ENCODE measurements around the gene CNTFR. TPM values are rescaled to one million over a fixed set of nuclear protein-coding genes. Genes with fewer than 3 reads are reported as not detected.

The CNTFR gene
- total and polyA plus RNA-seq, 2 of the 8 experiments (the other 6 are each of a cell fraction or from before 2014, with no cell fraction given) = 1.2 to 4.2 TPM

GRCh38 chr9:34620061-34620994 lies 30.8 kb upstream of the CNTFR start, which contains the start of gene DCTN3:
Gene DCTN3 (minus strand): TSS chr9:34620495. CDS start chr9:34620464, 31 bp downstream.
- Histone ChIP-seq H3K4me2 (ENCODE audit: insufficient read depth in 1 of 2, low read depth in 2 of 2, low read length in 2 of 2) (peak within 1 kb of the TSS; percentile 76 to 86), H3K27me3 (replicated peaks in 1 of 4; ENCODE audit: control insufficient read depth in 3 of 4, extremely low read depth in 1 of 4, insufficient read depth in 3 of 4, low read length in 3 of 4) (peaks cover 17 to 37% (median 35%) of the 10 kb centered on the region in 4 experiments), H3K27ac (ENCODE audit: low read depth, low read length) (no peak within 1 kb of the TSS), H2AK5ac (ENCODE audit: low read depth, low read length) (no peak within 1 kb of the TSS), H3K79me2 (ENCODE audit: control insufficient read depth in 1 of 2, insufficient read depth in 2 of 2, low read length in 2 of 2) (no peaks in the 10 kb centered on the region), H3K9me3 (ENCODE audit: insufficient read depth in 2 of 2, low read depth in 1 of 2, low read length in 1 of 2) (no peaks in the 10 kb centered on the region), H3K4me1 (replicated peaks in 1 of 4; ENCODE audit: control insufficient read depth in 3 of 4, insufficient read depth in 4 of 4, low read length in 3 of 4) (peaks cover 0 to 5% (median 4%) of the 10 kb centered on the region in 4 experiments; a peak in 5 of 7 replicates), H3K36me3 (ENCODE audit: control insufficient read depth in 2 of 4, insufficient read depth in 4 of 4, low read length in 3 of 4) (no peaks in the 10 kb centered on the region; a peak in 1 of 8 replicates), H3K56ac (replicated peaks; ENCODE audit: insufficient read length, low read depth, low read length) (no peak within 1 kb of the TSS), H2BK5ac (ENCODE audit: low read depth, low read length) (no peak within 1 kb of the TSS), H3K79me1 (ENCODE audit: low read depth, low read length) (no peaks in the 10 kb centered on the region; the same call in 1 of the 2 replicates), H2BK120ac (replicated peaks; ENCODE audit: low read depth, low read length) (no peak within 1 kb of the TSS), H3K23me2 (ENCODE audit: low read depth, low read length) (peaks cover 7% of the 10 kb centered on the region; the same call in 1 of the 2 replicates), H2BK20ac (ENCODE audit: low read length) (no peak within 1 kb of the TSS), H4K91ac (replicated peaks; ENCODE audit: insufficient read length, low read length) (no peak within 1 kb of the TSS), H2AFZ (ENCODE audit: low read length) (no peak within 1 kb of the TSS; the same call in 1 of the 2 replicates), H4K5ac (ENCODE audit: insufficient read length, low read depth, low read length) (no peak within 1 kb of the TSS), H2BK12ac (ENCODE audit: low read depth, low read length) (no peak within 1 kb of the TSS), H3K23ac (ENCODE audit: insufficient read length) (no peak within 1 kb of the TSS), H3K9ac (replicated peaks in 1 of 4; ENCODE audit: extremely low read depth in 1 of 4, low read depth in 3 of 4, low read length in 3 of 4) (peak within 1 kb of the TSS in 3 of 4 experiments; percentile 35 to 45 (median 43); a peak in 4 of 7 replicates), H4K8ac (ENCODE audit: extremely low read depth, insufficient read depth, low read length) (0 out of 2 replicates have a peak within 1 kb of the TSS, but pooled peaks have one; percentile 15), H3K4me3 (ENCODE audit: extremely low read depth in 1 of 4, insufficient read depth in 2 of 4, low read depth in 3 of 4, low read length in 4 of 4) (peak within 1 kb of the TSS; percentile 55 to 79 (median 72)), H3K18ac (ENCODE audit: extremely low read depth, low read length) (no peak within 1 kb of the TSS), H3K4ac (replicated peaks; ENCODE audit: insufficient read length, low read depth, low read length) (no peak within 1 kb of the TSS), H3K14ac (ENCODE audit: insufficient read length) (no peak within 1 kb of the TSS), H2BK15ac (ENCODE audit: low read length) (no peak within 1 kb of the TSS), H4K20me1 (replicated peaks in 1 of 2; ENCODE audit: control insufficient read depth in 1 of 2, insufficient read depth in 2 of 2, low read length in 2 of 2) (peaks cover 0 to 2% of the 10 kb centered on the region in 2 experiments)
- ChIA-PET POLR2A (ENCODE audit: partially characterized antibody) (interaction anchor here (1.1 kb wide), 1 partner anchor 24 kb away, joined by 3 read pairs; no protein-coding TSS in a partner anchor), CTCF (ENCODE audit: partially characterized antibody) (interaction anchor here (1.1 to 4.7 kb wide), 10 partner anchors 9 to 119 kb away, joined by 3 to 65 read pairs (median 6); partner anchors contain the start of genes ARID3C, GALT, RPP25L and SIGMAR1)
- DNase-seq (ENCODE audit: low read depth in 1 of 2, low spot score in 2 of 2) (peak in 1 of 2 experiments; percentile 83), FAIRE-seq (peak; percentile 98)
- 9% methylated on average over 43 of the region's 43 CpGs; no CpG with 5 or more reads in 1 of the 2 experiments for WGBS, 2 experiments (ENCODE audit: extremely low coverage in 1 of 2, insufficient coverage in 1 of 2, insufficient read length in 1 of 2, insufficient replicate concordance in 2 of 2, low coverage in 1 of 2, low lambda C conversion rate in 2 of 2, missing lambda C conversion rate in 1 of 2)
- TF ChIP-seq MAX (IDR thresholded peaks at IDR 0.05) = 0 out of 2 replicates have a peak, but pooled peaks have one; percentile 45
- no peak for TF ChIP-seq EP300 (IDR thresholded peaks at IDR 0.05; ENCODE audit: borderline replicate concordance in 1 of 2, low read depth in 2 of 2, low read length in 2 of 2)
- TF ChIP-seq YY1 (IDR thresholded peaks at IDR 0.05; ENCODE audit: low read depth, low read length) = peak; percentile 75

Data from H1 (cell line).